Neuron (in vitro differentiated cells): ENCODE data around the gene ZNF555.

Experiments used
- H2AFZ ChIP-seq: one replicate; pipeline ENCODE4 v1.6.1; 2013; ENCODE audit warnings: low read depth, mild to moderate bottlenecking, inconsistent platforms, low read length, moderate library complexity
- H3K27me3 ChIP-seq: one replicate; pipeline ENCODE4 v1.6.1; 2013; ENCODE audit warnings: low read length; ENCODE audit not compliant: insufficient read depth
- H3K36me3 ChIP-seq: one replicate; pipeline ENCODE4 v1.6.1; 2013; ENCODE audit warnings: low read length; ENCODE audit not compliant: insufficient read depth
- H3K4me1 ChIP-seq: one replicate; pipeline ENCODE4 v1.6.1; 2013; ENCODE audit warnings: low read length; ENCODE audit not compliant: insufficient read depth
- H3K4me3 ChIP-seq: 2 replicates; pipeline ENCODE4 v1.5.1; 2013; ENCODE audit warnings: mild to moderate bottlenecking, low read length, moderate library complexity
- H3K9me3 ChIP-seq: one replicate; pipeline ENCODE4 v1.6.1; 2013; ENCODE audit warnings: low read length

The ZNF555 gene

DNA sequence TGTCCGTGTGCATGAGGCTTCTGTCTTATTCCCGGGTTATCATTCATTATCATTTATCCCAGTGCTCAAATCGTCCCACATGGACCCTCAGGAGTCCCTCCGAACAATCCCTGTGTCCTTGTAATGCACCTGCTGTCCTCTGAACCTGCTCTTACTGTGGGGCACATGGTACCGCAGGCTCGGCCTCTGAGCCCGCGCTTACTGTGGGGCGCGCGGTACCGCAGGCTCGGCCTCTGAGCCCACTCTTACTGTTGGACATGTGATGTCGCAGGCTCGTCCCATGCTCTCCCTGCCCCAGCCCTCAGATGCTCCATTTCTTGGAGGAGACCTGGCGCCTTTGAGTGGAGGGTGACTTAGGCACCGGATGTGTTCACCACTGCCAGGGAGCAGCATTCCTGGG lies 38.4 kb upstream of the ZNF555 start:
- H3K4me3 ChIP-seq, result no peak overlapping the region
- H3K4me1 ChIP-seq, result no peaks in the 10 kb centered on the region
- peaks cover 16% of the 10 kb centered on the region for H3K9me3 ChIP-seq
- no peak overlapping the region for H2AFZ ChIP-seq
- H3K36me3 ChIP-seq, result peaks cover 90% of the 10 kb centered on the region
- H3K27me3 ChIP-seq, result no peaks in the 10 kb centered on the region

DNA sequence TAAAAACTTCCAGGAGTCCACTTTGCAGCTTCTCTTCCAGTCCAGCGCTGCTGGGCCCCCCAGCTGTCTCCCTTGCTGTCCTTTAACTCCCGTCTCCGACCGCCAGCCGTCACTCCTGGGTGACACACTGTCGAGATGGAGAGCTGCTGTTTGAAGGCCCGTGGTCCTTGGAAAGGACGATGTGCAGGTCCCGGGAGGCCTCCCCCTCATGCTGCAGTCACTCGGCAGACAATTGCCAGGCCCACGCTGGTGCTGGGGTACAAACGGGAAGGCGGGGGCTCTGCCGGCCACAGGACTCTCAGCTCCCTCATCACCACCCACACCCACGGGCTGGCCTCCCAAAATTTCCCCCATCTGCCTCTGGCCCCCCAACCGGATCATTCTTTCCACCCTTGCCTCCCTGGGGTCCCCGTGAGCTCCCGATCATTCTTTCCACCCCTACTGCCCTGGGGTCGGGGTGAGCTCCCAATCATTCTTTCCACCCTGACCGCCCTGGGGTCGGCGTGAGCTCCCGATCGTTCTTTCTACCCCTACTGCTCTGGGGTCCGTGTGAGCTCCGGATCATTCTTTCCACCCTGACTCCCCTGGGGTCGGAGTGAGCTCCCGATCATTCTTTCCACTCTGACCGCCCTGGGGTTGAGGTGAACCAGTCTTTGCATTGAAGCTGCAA lies 37.7 kb upstream of the ZNF555 start:
- peaks cover 90% of the 10 kb centered on the region for H3K36me3 ChIP-seq

DNA sequence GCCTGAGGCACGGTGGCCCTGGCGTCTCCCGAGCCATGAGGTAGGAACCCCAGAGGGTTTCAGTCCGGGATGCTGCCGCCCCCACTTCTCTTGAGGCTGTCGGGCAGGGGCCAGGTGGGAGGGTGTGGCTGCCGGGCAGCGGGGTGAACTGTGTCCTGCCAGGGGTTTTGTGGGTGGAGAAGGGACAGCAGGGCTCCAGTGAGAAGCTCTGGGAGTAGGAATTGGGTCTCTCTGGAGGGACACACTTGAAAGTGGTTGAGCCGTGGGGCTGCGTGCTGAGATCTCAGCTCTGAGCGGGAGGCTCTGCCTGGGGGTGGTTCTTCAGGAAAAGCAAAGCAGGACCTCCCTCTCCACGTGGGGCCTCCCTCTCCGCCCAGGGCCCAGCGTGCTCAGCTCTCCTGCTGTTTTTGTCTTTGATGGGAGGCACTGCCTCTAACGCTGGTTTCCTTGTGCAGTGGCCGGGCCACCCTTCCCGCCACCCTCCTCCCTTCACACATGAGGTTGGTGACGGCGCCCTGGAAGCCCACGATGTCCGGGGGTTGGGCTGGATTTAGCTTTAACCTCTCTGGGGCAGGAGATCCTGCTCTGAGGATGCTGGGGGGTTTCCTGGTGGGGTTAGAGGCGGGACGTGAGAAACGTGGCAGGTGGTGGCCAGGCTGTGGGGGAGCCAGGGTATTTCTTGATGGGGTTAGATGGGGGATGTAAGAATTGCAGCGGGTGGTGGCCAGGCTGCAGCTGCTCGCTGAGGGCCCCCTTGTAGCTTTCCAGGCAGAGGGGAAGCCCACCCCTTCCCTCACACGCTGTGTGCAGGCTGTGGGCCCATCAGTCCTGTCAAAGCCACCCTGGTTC lies 36.9 kb upstream of the ZNF555 start:
- H3K27me3 ChIP-seq, result no peaks in the 10 kb centered on the region
- H3K4me3 ChIP-seq, result no peak overlapping the region
- H2AFZ ChIP-seq, result no peak overlapping the region
- H3K4me1 ChIP-seq, result no peaks in the 10 kb centered on the region
- peaks cover 90% of the 10 kb centered on the region for H3K36me3 ChIP-seq
- H3K9me3 ChIP-seq, result peaks cover 12% of the 10 kb centered on the region

More for the DNA sequence above, 37.7 kb upstream of the ZNF555 start:
- no peak overlapping the region for H2AFZ ChIP-seq
- no peak overlapping the region for H3K4me3 ChIP-seq
- H3K27me3 ChIP-seq, result no peaks in the 10 kb centered on the region
- no peaks in the 10 kb centered on the region for H3K4me1 ChIP-seq
- peaks cover 16% of the 10 kb centered on the region for H3K9me3 ChIP-seq

DNA sequence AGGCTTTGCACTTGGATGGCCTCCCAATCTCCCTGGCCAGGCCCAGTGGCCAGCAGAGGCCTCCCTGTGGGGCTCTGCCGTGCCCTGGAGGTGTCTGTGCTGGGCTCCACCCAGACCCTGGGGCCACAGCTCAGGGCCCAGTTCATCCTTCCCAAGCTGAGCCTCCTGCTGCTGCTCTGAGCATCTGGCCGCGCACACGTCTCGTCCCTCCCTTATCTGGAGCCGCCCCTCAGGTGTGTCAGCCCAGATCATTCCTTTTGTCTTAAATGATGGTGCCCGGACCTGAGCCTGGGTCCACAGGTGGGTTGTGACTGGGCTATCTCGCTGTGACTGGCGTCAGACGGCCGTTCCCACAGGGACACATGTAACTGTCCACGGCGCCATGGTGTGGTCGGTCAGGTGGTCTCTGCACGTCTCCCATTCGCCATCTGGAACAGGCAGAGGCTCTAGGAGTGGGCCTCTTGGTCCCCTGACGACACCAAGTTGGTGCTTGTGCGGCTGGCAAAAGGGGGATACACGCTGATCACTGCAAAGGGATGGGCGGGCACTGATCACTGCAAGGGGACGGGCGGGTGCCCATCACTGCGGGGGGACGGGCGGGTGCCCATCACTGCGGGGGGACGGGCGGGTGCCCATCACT lies 35.9 kb upstream of the ZNF555 start:
- H3K9me3 ChIP-seq, result peaks cover 9% of the 10 kb centered on the region
- H3K27me3 ChIP-seq, result no peaks in the 10 kb centered on the region
- no peaks in the 10 kb centered on the region for H3K4me1 ChIP-seq
- H3K36me3 ChIP-seq, result peaks cover 90% of the 10 kb centered on the region
- no peak overlapping the region for H2AFZ ChIP-seq
- no peak overlapping the region for H3K4me3 ChIP-seq

DNA sequence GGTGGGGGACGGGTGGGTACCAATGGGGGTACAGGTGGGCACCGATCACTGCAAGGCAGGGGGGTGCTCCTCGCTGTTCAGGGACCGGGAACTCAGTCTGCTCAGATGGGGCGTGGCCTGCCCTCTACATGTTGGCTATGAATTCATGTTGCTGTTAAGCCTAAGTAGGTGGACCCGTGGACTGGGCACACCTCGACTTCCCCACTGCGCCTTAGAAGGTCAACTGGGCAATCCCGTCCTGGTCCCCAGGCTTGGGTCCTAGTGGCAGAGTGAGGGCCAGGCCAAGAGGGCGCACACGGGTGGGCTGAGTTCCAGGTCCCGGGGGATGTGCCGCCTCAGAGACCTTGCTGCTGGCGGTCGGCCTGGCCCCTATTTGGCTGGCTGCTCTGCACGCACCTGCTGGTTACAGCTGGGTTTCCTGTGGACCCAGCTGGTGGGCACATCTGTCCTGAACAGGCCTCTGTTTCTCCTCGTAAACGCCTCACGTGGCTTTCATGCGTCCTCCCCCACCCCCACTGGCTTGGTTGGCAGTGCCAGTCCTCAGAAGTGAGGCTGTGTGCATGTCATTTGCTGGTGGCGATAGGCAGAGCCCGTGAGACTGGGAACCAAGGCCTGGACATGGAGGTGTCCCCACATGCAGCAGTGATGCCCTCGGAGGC lies 35.2 kb upstream of the ZNF555 start:
- Histone ChIP-seq H3K4me1 (no peaks in the 10 kb centered on the region), H3K27me3 (no peaks in the 10 kb centered on the region), H2AFZ (no peak overlapping the region), H3K36me3 (peaks cover 91% of the 10 kb centered on the region), H3K9me3 (peaks cover 5% of the 10 kb centered on the region), H3K4me3 (no peak overlapping the region)

DNA sequence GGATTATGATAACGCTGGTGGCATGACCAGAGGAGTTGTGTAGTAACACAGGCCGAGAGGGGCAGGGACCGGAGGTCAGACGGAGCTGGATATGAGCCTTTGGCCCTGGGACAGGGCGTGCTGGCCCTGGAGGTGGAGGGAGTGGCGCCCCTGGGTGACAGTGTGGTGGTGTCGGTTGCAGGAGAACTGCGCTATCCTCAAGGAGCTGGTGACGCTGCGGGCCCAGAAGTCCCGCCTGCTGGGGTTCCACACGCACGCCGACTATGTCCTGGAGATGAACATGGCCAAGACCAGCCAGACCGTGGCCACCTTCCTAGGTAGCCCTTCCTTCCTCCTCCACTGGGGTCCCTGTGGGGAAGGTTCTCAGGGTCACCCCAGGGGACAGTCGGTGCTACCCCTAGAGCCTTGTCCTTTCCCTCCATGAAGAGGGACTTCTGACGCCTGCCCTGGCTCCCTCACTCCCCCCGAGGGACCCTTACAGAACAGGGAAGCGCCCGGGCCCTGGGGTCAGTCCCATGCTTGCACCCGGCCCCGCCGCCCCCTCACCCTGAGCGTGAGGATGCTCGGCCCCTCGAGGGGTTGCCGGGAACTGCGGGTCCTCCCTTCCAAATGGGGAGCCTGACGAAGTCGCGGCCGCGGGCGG lies 34.4 kb upstream of the ZNF555 start:
- Histone ChIP-seq H2AFZ (no peak overlapping the region), H3K4me3 (no peak overlapping the region), H3K9me3 (peaks cover 2% of the 10 kb centered on the region), H3K36me3 (peaks cover 91% of the 10 kb centered on the region), H3K4me1 (no peaks in the 10 kb centered on the region), H3K27me3 (no peaks in the 10 kb centered on the region)

DNA sequence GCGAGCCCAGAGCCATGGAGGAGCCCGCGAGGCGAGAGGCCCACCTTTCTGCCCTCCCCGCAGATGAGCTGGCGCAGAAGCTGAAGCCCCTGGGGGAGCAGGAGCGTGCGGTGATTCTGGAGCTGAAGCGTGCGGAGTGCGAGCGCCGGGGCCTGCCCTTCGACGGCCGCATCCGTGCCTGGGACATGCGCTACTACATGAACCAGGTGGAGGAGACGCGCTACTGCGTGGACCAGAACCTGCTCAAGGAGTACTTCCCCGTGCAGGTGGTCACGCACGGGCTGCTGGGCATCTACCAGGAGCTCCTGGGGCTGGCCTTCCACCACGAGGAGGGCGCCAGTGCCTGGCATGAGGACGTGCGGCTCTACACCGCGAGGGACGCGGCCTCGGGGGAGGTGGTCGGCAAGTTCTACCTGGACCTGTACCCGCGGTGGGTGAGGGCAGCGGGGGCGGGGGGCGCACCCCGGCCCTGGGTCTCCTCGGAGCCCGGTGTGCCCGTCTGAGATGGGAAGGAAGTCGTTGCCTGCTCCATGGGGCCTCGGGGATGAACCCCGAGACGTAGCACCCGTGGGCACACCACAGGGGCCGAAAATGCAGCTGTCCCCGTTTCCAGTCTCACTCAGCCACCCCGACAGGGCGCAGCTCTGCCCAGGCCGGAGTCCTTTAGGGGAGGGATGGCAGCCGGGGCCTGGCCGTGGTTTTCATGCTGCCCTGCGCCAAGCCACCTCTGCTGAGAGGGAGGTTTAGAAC lies 33.7 kb upstream of the ZNF555 start:
- no peak overlapping the region for H2AFZ ChIP-seq
- no peak overlapping the region for H3K4me3 ChIP-seq
- no peaks in the 10 kb centered on the region for H3K9me3 ChIP-seq
- H3K36me3 ChIP-seq, result peaks cover 94% of the 10 kb centered on the region
- no peaks in the 10 kb centered on the region for H3K4me1 ChIP-seq
- no peaks in the 10 kb centered on the region for H3K27me3 ChIP-seq

DNA sequence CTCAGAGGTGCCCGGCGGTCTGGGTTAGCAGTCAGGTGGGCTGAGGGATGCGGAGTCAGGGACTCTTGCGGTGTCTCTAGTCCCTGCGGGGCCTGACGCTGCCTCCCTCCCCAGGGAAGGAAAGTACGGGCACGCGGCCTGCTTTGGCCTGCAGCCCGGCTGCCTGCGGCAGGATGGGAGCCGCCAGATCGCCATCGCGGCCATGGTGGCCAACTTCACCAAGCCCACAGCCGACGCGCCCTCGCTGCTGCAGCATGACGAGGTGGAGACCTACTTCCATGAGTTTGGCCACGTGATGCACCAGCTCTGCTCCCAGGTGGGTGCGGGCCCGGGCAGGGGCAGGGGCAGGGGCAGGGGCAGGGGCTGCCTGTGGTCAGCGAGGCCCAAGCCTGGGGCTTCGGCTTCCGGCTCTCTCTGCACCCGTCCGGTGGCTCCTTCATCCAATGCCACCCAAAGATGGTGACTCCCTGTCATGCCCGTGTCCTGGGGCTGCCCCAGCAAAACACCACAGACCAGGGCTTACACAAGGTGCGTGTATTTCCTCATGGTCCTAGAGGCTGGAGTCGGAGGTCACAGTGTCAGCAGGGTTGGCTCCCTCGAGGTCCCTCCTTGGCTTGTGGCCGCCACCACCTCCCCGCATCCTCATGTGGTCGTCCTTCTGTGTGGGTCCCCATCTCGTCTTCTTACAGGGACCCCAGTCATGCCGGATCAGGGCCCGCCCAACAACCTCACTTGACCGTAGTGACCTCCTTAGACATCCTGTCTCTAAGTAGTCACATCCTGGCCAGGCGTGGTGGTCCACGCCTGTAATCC lies 32.9 kb upstream of the ZNF555 start:
- H3K36me3 ChIP-seq, result peaks cover 94% of the 10 kb centered on the region

DNA sequence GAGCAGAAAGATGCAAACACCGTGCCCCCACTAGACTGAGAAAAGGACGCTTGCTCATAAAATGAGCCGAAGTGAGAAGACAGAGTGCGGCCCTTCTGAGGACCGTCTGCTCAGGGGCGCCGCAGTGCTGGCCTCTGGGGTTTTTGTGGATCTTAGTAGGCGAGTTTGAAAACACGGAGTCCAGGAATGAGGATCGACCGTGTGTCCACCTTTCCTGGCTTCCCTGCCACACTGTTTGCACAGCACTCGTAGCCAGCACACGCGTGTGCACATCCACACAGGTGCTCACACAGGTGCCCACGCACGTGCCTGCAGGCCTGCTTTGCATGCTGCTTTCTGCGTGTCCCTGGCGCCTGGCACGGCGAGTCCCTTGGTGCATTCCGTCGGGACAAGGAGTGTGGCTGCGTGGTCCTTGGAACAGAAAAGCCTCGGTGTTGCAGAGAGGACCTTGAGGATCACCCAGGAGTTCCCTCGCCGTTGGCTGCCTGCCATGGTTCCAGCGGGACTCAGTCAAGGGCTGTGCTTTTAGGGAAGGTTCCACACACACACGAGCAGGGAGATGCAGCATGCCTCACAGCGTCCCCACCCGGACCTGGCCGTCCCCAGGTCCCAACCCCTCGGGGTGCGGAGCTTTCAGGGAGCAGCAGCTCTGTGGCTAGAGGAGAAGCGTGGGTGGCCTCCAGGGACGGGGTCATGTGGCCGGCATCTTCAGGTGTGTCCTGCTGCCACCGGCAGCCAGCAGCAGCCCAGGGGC lies 31.7 kb upstream of the ZNF555 start:
- H3K9me3 ChIP-seq, result no peaks in the 10 kb centered on the region
- H3K36me3 ChIP-seq, result peaks cover 90% of the 10 kb centered on the region
- no peak overlapping the region for H2AFZ ChIP-seq
- H3K4me1 ChIP-seq, result no peaks in the 10 kb centered on the region
- H3K27me3 ChIP-seq, result no peaks in the 10 kb centered on the region
- no peak overlapping the region for H3K4me3 ChIP-seq

More for the DNA sequence above, 32.9 kb upstream of the ZNF555 start:
- Histone ChIP-seq H2AFZ (no peak overlapping the region), H3K9me3 (no peaks in the 10 kb centered on the region), H3K4me1 (no peaks in the 10 kb centered on the region), H3K4me3 (no peak overlapping the region), H3K27me3 (no peaks in the 10 kb centered on the region)

DNA sequence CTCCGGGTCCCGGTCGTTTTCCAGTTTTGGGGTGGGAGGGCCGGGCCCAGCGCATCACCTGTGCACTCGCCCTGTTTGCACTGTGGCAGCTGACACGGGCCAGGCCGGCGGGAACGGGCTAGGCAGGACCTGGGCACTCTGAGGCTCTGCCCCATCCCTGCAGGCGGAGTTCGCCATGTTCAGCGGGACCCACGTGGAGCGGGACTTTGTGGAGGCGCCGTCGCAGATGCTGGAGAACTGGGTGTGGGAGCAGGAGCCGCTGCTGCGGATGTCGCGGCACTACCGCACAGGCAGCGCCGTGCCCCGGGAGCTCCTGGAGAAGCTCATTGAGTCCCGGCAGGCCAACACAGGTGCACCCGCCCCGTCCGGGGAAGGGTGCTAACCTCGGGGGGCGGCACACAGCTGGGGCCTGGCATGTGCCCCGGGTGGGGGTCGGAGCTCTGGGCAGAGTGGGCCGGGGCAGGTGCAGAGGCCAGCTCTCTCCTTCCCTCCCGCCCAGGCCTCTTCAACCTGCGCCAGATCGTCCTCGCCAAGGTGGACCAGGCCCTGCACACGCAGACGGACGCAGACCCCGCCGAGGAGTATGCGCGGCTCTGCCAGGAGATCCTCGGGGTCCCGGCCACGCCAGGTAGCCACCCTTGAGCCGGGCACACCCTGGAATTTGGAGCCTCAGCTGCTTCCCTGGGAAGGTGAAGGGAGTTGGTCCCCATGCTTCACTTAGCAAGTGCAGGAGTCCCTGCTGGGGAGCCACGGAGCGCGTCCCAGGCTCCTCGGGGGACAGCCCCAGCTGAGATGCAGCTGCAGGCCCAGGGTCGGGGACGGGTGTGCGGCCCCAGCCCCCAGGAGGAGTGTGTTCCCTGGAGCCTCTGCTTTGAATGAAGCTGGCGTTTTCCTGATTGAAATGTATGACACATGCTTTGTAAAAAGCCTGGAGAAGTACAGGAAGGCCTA lies 30.9 kb upstream of the ZNF555 start:
- H3K4me1 ChIP-seq, result no peaks in the 10 kb centered on the region
- no peak overlapping the region for H3K4me3 ChIP-seq
- H2AFZ ChIP-seq, result no peak overlapping the region
- no peaks in the 10 kb centered on the region for H3K27me3 ChIP-seq
- H3K36me3 ChIP-seq, result peaks cover 86% of the 10 kb centered on the region
- no peaks in the 10 kb centered on the region for H3K9me3 ChIP-seq
